Measurements from ENCODE around the gene NAALAD2. TPM values are rescaled to one million over a fixed set of nuclear protein-coding genes. Genes with fewer than 3 reads are reported as not detected.
"Not testable (repeated sequence)": the region's sequence is repeated elsewhere in the genome, so short reads cannot be mapped to it uniquely, and the experiment has no call there.

The NAALAD2 gene
- total and polyA plus RNA-seq, 8 donors = 1.3 to 58.5 (median 44.3) TPM

GRCh38 chr11:90192869-90193582 is 58.6 kb downstream of the NAALAD2 start:
- H3K36me3 ChIP-seq = peaks cover 0 to 4% of the 10 kb centered on the region in 2 donors
- H3K27ac ChIP-seq = no peak overlapping the region
- no peaks in the 10 kb centered on the region for H3K4me1 ChIP-seq
- DNase-seq = no peak
- no peak for ATAC-seq
- H3K9me3 ChIP-seq = no peaks in the 10 kb centered on the region
- no peaks in the 10 kb centered on the region for H3K27me3 ChIP-seq
- no peak for TF ChIP-seq CTCF (IDR thresholded peaks at IDR 0.05)
- no peak overlapping the region for H3K4me3 ChIP-seq
- intact Hi-C loops (cut with DNase I) = no loop called here

- ATAC-seq (peak; percentile 95), DNase-seq (peak in 1 of 4 donors; percentile 24)
- TF ChIP-seq CTCF (IDR thresholded peaks at IDR 0.05) = no peak
- H3K27ac ChIP-seq = no peak overlapping the region
- H3K36me3 ChIP-seq = peaks cover 0 to 28% of the 10 kb centered on the region in 2 donors
- H3K9me3 ChIP-seq = no peaks in the 10 kb centered on the region
- no peak overlapping the region for H3K4me3 ChIP-seq
- no peaks in the 10 kb centered on the region for H3K27me3 ChIP-seq
- H3K4me1 ChIP-seq = no peaks in the 10 kb centered on the region
- intact Hi-C loops (cut with DNase I) = no loop called here
These were observed 62.9 kb downstream of the NAALAD2 start for GRCh38 chr11:90197377-90197776.

DNA sequence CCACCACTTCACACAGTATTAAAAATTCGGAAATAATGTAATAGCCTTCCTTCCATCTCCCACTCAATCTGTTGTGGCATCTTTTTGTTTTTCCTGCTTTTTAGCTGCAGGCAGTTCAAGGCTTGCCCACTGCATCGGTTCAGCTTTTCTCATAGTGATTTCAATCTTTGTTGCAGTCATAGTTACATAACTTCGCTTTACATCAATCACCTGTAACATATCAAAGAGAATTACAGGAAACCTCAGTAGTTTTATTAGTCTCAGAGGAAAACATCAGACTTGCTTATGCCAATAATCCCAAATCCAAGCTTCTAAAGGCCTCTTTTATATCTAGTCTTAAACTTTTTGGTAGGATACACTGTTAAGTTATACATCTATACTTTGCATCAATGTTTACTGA is 67.9 kb downstream of the NAALAD2 start:
- no peak overlapping the region for H3K27ac ChIP-seq
- TF ChIP-seq CTCF (IDR thresholded peaks at IDR 0.05) = no peak
- intact Hi-C loops (cut with DNase I) = no loop called here
- no peak for ATAC-seq
- peaks cover 0 to 67% of the 10 kb centered on the region in 2 donors for H3K36me3 ChIP-seq
- DNase-seq = no peak
- no peaks in the 10 kb centered on the region for H3K27me3 ChIP-seq
- no peaks in the 10 kb centered on the region for H3K4me1 ChIP-seq
- no peaks in the 10 kb centered on the region for H3K9me3 ChIP-seq
- no peak overlapping the region for H3K4me3 ChIP-seq

- intact Hi-C loops (cut with DNase I) = no loop called here
- H3K4me1 ChIP-seq = no peaks in the 10 kb centered on the region
- DNase-seq (no peak), ATAC-seq (no peak)
- no peak overlapping the region for H3K4me3 ChIP-seq
- peaks cover 0 to 78% of the 10 kb centered on the region in 2 donors for H3K36me3 ChIP-seq
- no peaks in the 10 kb centered on the region for H3K27me3 ChIP-seq
- no peak for TF ChIP-seq CTCF (IDR thresholded peaks at IDR 0.05)
- H3K27ac ChIP-seq = no peak overlapping the region
- H3K9me3 ChIP-seq = no peaks in the 10 kb centered on the region
These were observed 69.9 kb downstream of the NAALAD2 start for GRCh38 chr11:90204407-90204806.

GRCh38 chr11:90204832-90205646 is 70.6 kb downstream of the NAALAD2 start:
- peak in 2 of 4 donors; percentile 32 to 39 for DNase-seq
- Histone ChIP-seq H3K4me3 (no peak overlapping the region), H3K4me1 (no peaks in the 10 kb centered on the region), H3K36me3 (peaks cover 0 to 84% of the 10 kb centered on the region in 2 donors), H3K27me3 (no peaks in the 10 kb centered on the region), H3K27ac (no peak overlapping the region), H3K9me3 (no peaks in the 10 kb centered on the region)
- intact Hi-C loops (cut with DNase I) = no loop called here
- peak; percentile 74 to 85 for TF ChIP-seq CTCF (IDR thresholded peaks at IDR 0.05)
- peak; percentile 87 for ATAC-seq

DNA sequence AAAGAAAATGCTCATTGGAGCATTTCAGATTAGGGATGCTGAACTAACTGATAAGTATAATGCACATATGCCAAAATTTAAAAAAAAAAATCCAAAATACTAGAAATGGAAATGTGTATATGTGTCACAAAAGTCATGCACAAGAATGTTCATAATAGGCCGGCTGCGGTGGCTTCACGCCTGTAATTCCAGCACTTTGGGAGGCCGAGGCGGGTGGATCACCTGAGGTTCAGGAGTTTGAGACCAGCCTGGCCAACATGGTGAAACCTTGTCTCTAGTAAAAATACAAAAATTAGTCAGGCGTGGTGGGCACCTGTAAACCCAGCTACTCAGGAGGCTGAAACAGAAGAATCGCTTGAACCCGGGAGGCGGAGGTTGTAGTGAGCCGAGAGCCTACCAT is 73.5 kb downstream of the NAALAD2 start:
- ATAC-seq; H3K4me3 ChIP-seq; H3K9me3 ChIP-seq; intact Hi-C loops (cut with DNase I); H3K27ac ChIP-seq; H3K4me1 ChIP-seq; DNase-seq; H3K27me3 ChIP-seq: not testable (repeated sequence)
- H3K36me3 ChIP-seq = peaks cover 5 to 87% of the 10 kb centered on the region in 2 donors
